Small intestine (tissue), 7 donors: ENCODE data around the gene MMP24OS. TPM values are rescaled to one million over a fixed set of nuclear protein-coding genes. Genes with fewer than 3 reads are reported as not detected.
A peak's percentile ranks its signal among the peaks of the same experiment; 100 is the strongest.
"Not testable (repeated sequence)": the region's sequence is repeated elsewhere in the genome, so short reads cannot be mapped to it uniquely, and the experiment has no call there.

ENCODE experiments used
- DNase-seq, 2 donors: peaks; one replicate each; pipeline versions ENCODE4 v3.0.0 to v3.0.0-alpha.2; 2013
- FAIRE-seq: peaks from 2 replicates; lab custom pipeline; 2012; peaks lifted over from hg19 to GRCh38; lab: Jason Lieb, UNC
- H3K27ac ChIP-seq, 3 donors: one replicate each; pipeline ENCODE4 v1.5.1; 2013; ENCODE audit warnings: low read length in 2 of 3, mild to moderate bottlenecking in 2 of 3, control low read depth in 1 of 3, inconsistent platforms in 1 of 3, low read depth in 1 of 3, moderate library complexity in 1 of 3
- H3K27me3 ChIP-seq, 3 donors: one replicate each; pipeline ENCODE4 v1.6.1; 2013; ENCODE audit warnings: low read length in 3 of 3, inconsistent platforms in 1 of 3; ENCODE audit not compliant: control insufficient read depth in 3 of 3, insufficient read depth in 3 of 3
- H3K36me3 ChIP-seq, 3 donors: one replicate each; pipeline ENCODE4 v1.6.1; 2013; ENCODE audit warnings: low read length in 3 of 3, inconsistent platforms in 1 of 3, low read depth in 1 of 3, mild to moderate bottlenecking in 1 of 3, moderate library complexity in 1 of 3; ENCODE audit not compliant: control insufficient read depth in 3 of 3, insufficient read depth in 2 of 3
- H3K4me1 ChIP-seq, 3 donors: one replicate each; pipeline ENCODE4 v1.6.1; 2013; ENCODE audit warnings: low read length in 2 of 3, inconsistent platforms in 1 of 3, low read depth in 1 of 3, mild to moderate bottlenecking in 1 of 3, moderate library complexity in 1 of 3; ENCODE audit not compliant: control insufficient read depth in 3 of 3, insufficient read depth in 2 of 3
- H3K4me3 ChIP-seq, 3 donors: one replicate each; pipeline ENCODE4 v1.5.1; 2013; ENCODE audit warnings: low read length in 3 of 3, control low read depth in 1 of 3, inconsistent platforms in 1 of 3, low read depth in 1 of 3, mild to moderate bottlenecking in 1 of 3, moderate library complexity in 1 of 3
- H3K9me3 ChIP-seq, 2 donors: one replicate each; pipeline ENCODE4 v1.6.1; 2013; ENCODE audit warnings: low read depth in 1 of 2, low read length in 1 of 2; ENCODE audit not compliant: control insufficient read depth in 2 of 2, insufficient read depth in 1 of 2
- WGBS, 3 donors: extraction: QIAGEN DNeasy Blood & Tissue Kit; methylation state at CpG; one replicate each; pipeline ENCODE4 v1.1.7; 2013; 5-methylcytosine and 5-hydroxymethylcytosine counted together
- polyA plus RNA-seq, 4 donors: library from polyadenylated mRNA; stranded (reverse) in 3 of 4; unstranded in 1 of 4; fragments of 200-250 nt in 3 of 4; fragments of 120-200 nt in 1 of 4; gene quantifications; one replicate each; pipeline versions ENCODE4 v1.2.1 to v1.2.3, GENCODE V29; 2013
- donor health status: healthy with polysubstance abuse.
- donor health status: control.
- donor health status: control.
- donor health status: Bipolar disorder and iron deficiency.
- donor health status: healthy.

MMP24OS gene
- polyA plus RNA-seq, 4 donors, result 28.4 to 88.8 (median 56.3) TPM

- DNase-seq (no peak), FAIRE-seq (no peak)
- peak overlapping the region in 1 of 3 donors; percentile 8 for H3K27ac ChIP-seq
- H3K4me1 ChIP-seq, result peaks cover 0 to 3% (median 2%) of the 10 kb centered on the region in 3 donors
- no peaks in the 10 kb centered on the region for H3K9me3 ChIP-seq
- WGBS, 3 donors, result 91 to 93% (median 91%) methylated on average over 19 of the region's 19 CpGs
- H3K27me3 ChIP-seq, result no peaks in the 10 kb centered on the region
- peaks cover 2 to 81% (median 6%) of the 10 kb centered on the region in 3 donors for H3K36me3 ChIP-seq
- H3K4me3 ChIP-seq, result no peak overlapping the region
Measured at GRCh38 chr20:35270021-35270902, 7.7 kb downstream of the MMP24OS start.

GRCh38 chr20:35269055-35269781, 8.7 kb downstream of the MMP24OS start:
- Histone ChIP-seq H3K27me3 (no peaks in the 10 kb centered on the region), H3K9me3 (no peaks in the 10 kb centered on the region), H3K4me1 (peaks cover 0 to 3% (median 2%) of the 10 kb centered on the region in 3 donors), H3K4me3 (no peak overlapping the region), H3K36me3 (peaks cover 2 to 77% (median 6%) of the 10 kb centered on the region in 3 donors), H3K27ac (peak overlapping the region in 1 of 3 donors; percentile 22)
- DNase-seq (peak; percentile 73 to 89), FAIRE-seq (no peak)
- whole genome bisulfite sequencing, 3 donors, result 42 to 52% (median 51%) methylated on average over 14 of the region's 14 CpGs

GRCh38 chr20:35267092-35267491, 10.8 kb downstream of the MMP24OS start:
- Histone ChIP-seq H3K27me3 (no peaks in the 10 kb centered on the region), H3K27ac (no peak overlapping the region), H3K4me1 (peaks cover 0 to 14% (median 7%) of the 10 kb centered on the region in 3 donors), H3K9me3 (no peaks in the 10 kb centered on the region), H3K36me3 (peaks cover 2 to 67% (median 6%) of the 10 kb centered on the region in 3 donors), H3K4me3 (no peak overlapping the region)
- FAIRE-seq, result no peak
- WGBS, 3 donors, result 93 to 97% (median 94%) methylated on average over 16 of the region's 16 CpGs
- no peak for DNase-seq

- Histone ChIP-seq H3K9me3 (no peaks in the 10 kb centered on the region), H3K36me3 (peaks cover 2 to 65% (median 5%) of the 10 kb centered on the region in 3 donors), H3K27ac (no peak overlapping the region), H3K4me3 (no peak overlapping the region), H3K4me1 (peaks cover 0 to 14% (median 7%) of the 10 kb centered on the region in 3 donors), H3K27me3 (no peaks in the 10 kb centered on the region)
- WGBS, 3 donors, result 67 to 78% (median 69%) methylated on average over 1 of the region's 1 CpG
- no peak for DNase-seq
- FAIRE-seq, result no peak
Measured at GRCh38 chr20:35264755-35265154, 13.2 kb downstream of the MMP24OS start.

GRCh38 chr20:35263532-35264341, 14.2 kb downstream of the MMP24OS start:
- 53 to 69% (median 59%) methylated on average over 16 to 17 of the region's 17 CpGs for WGBS, 3 donors
- Histone ChIP-seq H3K4me1 (peaks cover 0 to 11% (median 7%) of the 10 kb centered on the region in 3 donors), H3K27ac (peak overlapping the region in 2 of 3 donors; percentile 57 to 88), H3K9me3 (no peaks in the 10 kb centered on the region), H3K4me3 (no peak overlapping the region), H3K36me3 (peaks cover 2 to 66% (median 5%) of the 10 kb centered on the region in 3 donors), H3K27me3 (no peaks in the 10 kb centered on the region)
- DNase-seq (peak in 1 of 2 donors; percentile 48), FAIRE-seq (no peak)

- not testable (repeated sequence) for H3K9me3 ChIP-seq, H3K27me3 ChIP-seq, FAIRE-seq, H3K4me3 ChIP-seq
- peak; percentile 51 to 74 for DNase-seq
- Histone ChIP-seq H3K36me3 (peaks cover under 1 to 59% (median 5%) of the 10 kb centered on the region in 3 donors), H3K4me1 (peaks cover 0 to 11% (median 5%) of the 10 kb centered on the region in 3 donors), H3K27ac (peak overlapping the region in 2 of 3 donors; percentile 57 to 88)
- WGBS, 3 donors, result 26 to 59% (median 45%) methylated on average over 5 of the region's 8 CpGs
Measured at GRCh38 chr20:35262731-35263531, 15.0 kb downstream of the MMP24OS start.

- H3K36me3 ChIP-seq, result peaks cover 0 to 53% (median 5%) of the 10 kb centered on the region in 3 donors
- not testable (repeated sequence) for H3K4me3 ChIP-seq, FAIRE-seq, H3K9me3 ChIP-seq, H3K27me3 ChIP-seq, DNase-seq, H3K27ac ChIP-seq
- 73 to 89% (median 82%) methylated on average over 7 of the region's 10 CpGs for WGBS, 3 donors
- peaks cover 0 to 16% (median 6%) of the 10 kb centered on the region in 3 donors for H3K4me1 ChIP-seq
Measured at GRCh38 chr20:35262321-35262720, 15.6 kb downstream of the MMP24OS start.
